SK-N-SH (cell line): ENCODE measurements around the gene MINDY2.

Experiments used
- CTCF ChIP-seq: fragments of 200-600 bp; sonication (generic); IDR thresholded peaks from 2 replicates; pipeline ENCODE4 v1.6.1; 2017; ENCODE audit warnings: antibody characterized with exemption, mild to moderate bottlenecking, moderate library complexity
- POLR2AphosphoS5 ChIP-seq: IDR thresholded peaks from 2 replicates; pipeline ENCODE4 v1.6.1; 2012; ENCODE audit warnings: low read depth, low read length
- TAF1 ChIP-seq: IDR thresholded peaks from 2 replicates; pipeline ENCODE4 v1.6.1; 2012; ENCODE audit warnings: low read depth, mild to moderate bottlenecking, low read length, moderate library complexity, borderline replicate concordance
- YY1 ChIP-seq: IDR thresholded peaks from 2 replicates; pipeline ENCODE4 v1.4.0; 2012; ENCODE audit warnings: low read depth, mild to moderate bottlenecking
- TF ChIP-seq, protein P1 (sequence below): fragments of 150-350 bp; IDR thresholded peaks from 2 replicates; pipeline ENCODE4 v1.6.1; 2017; ENCODE audit warnings: antibody characterized with exemption, low read length, low read depth, borderline replicate concordance

- TF ChIP-seq POLR2AphosphoS5 (no peak), CTCF (no peak), YY1 (no peak), TAF1 (no peak)
- TF ChIP-seq, protein P1, sequence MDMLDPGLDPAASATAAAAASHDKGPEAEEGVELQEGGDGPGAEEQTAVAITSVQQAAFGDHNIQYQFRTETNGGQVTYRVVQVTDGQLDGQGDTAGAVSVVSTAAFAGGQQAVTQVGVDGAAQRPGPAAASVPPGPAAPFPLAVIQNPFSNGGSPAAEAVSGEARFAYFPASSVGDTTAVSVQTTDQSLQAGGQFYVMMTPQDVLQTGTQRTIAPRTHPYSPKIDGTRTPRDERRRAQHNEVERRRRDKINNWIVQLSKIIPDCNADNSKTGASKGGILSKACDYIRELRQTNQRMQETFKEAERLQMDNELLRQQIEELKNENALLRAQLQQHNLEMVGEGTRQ, result no peak
Measured at GRCh38 chr15:58740436-58740835, 30.7 kb upstream of the MINDY2 start.
